ENCODE data around the gene INSIG1.

INSIG1 gene

GRCh38 chr7:155268211-155268610, 29.5 kb upstream of the INSIG1 start:
- Histone ChIP-seq H3K27me3 (ENCODE audit: insufficient read depth, low read length) (no peaks in the 10 kb centered on the region), H3K4me1 (ENCODE audit: insufficient read depth, low read length) (no peaks in the 10 kb centered on the region), H3K9ac (ENCODE audit: low read depth, low read length) (no peak overlapping the region), H3K4me3 (ENCODE audit: low read length) (no peak overlapping the region), H3K9me3 (ENCODE audit: insufficient read depth, low read depth, low read length) (no peaks in the 10 kb centered on the region), H3K36me3 (ENCODE audit: insufficient read depth, low read depth, low read length) (no peaks in the 10 kb centered on the region), H3K27ac (ENCODE audit: low read length) (no peak overlapping the region)

DNA sequence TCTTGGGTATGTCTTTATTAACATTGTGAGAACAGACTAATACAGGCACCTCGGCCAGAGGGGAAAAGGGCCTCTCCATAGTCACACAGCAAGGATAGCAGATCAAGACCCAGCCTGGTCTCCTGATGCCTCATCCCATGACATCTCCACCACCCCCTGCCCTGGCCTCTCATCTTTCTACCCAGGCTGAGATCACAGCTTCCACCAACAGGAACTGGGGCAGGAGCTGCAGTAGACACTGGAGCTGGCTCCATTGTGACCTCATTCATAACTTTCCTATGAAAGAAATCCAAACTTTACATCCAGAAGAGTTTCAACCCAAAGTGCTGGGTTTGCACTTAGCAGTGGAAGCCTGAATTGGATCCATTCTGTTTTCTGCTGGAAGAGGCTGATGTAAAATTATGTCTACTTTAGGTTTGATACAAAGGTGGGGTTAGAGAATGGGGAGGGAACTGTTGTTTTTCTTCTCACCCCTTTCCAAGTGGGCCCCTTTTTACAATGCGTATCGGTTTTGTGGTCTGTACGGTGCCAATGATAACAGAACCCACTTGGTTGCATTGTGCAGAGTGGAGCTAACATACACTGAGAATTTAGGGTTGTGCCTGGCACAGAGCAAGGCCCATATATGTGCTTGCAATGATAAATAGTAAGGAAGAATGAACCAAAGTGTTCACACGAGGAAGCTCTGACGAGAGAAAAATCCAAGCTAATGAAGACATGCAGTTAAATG, 28.6 kb upstream of the INSIG1 start:
- no peak overlapping the region for H3K4me3 ChIP-seq (ENCODE audit: low read length)
- H3K9ac ChIP-seq (ENCODE audit: low read depth, low read length): no peak overlapping the region
- no peaks in the 10 kb centered on the region for H3K4me1 ChIP-seq (ENCODE audit: insufficient read depth, low read length)
- H3K27me3 ChIP-seq (ENCODE audit: insufficient read depth, low read length): no peaks in the 10 kb centered on the region
- no peak overlapping the region for H3K27ac ChIP-seq (ENCODE audit: low read length)
- no peaks in the 10 kb centered on the region for H3K9me3 ChIP-seq (ENCODE audit: insufficient read depth, low read depth, low read length)
- no peaks in the 10 kb centered on the region for H3K36me3 ChIP-seq (ENCODE audit: insufficient read depth, low read depth, low read length)

GRCh38 chr7:155269766-155270585, 27.7 kb upstream of the INSIG1 start:
- Histone ChIP-seq H3K4me1 (ENCODE audit: insufficient read depth, low read length) (no peaks in the 10 kb centered on the region), H3K9ac (ENCODE audit: low read depth, low read length) (no peak overlapping the region), H3K27ac (ENCODE audit: low read length) (no peak overlapping the region), H3K36me3 (ENCODE audit: insufficient read depth, low read depth, low read length) (no peaks in the 10 kb centered on the region), H3K4me3 (ENCODE audit: low read length) (no peak overlapping the region), H3K9me3 (ENCODE audit: insufficient read depth, low read depth, low read length) (no peaks in the 10 kb centered on the region), H3K27me3 (ENCODE audit: insufficient read depth, low read length) (no peaks in the 10 kb centered on the region)

DNA sequence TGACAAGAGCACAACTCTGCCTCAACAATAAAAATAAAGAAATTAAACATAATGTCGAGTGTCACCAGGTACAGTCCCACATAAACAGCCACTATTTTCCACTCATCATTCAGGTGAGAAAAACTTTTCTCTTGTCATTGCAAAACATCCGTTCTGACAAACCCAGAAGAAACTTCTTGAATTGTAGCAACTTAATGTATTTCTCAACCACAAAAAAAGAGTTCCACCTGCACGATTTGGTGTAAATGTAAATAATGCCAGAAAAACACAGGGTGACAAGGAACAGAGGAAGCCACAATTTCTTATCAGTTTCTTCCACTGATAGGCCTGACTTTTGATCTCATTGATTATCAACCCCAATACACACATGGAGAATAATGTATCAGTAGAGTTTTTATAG, 26.8 kb upstream of the INSIG1 start:
- Histone ChIP-seq H3K4me1 (ENCODE audit: insufficient read depth, low read length) (no peaks in the 10 kb centered on the region), H3K27ac (ENCODE audit: low read length) (no peak overlapping the region), H3K9me3 (ENCODE audit: insufficient read depth, low read depth, low read length) (no peaks in the 10 kb centered on the region), H3K9ac (ENCODE audit: low read depth, low read length) (no peak overlapping the region), H3K4me3 (ENCODE audit: low read length) (no peak overlapping the region), H3K27me3 (ENCODE audit: insufficient read depth, low read length) (no peaks in the 10 kb centered on the region), H3K36me3 (ENCODE audit: insufficient read depth, low read depth, low read length) (no peaks in the 10 kb centered on the region)

DNA sequence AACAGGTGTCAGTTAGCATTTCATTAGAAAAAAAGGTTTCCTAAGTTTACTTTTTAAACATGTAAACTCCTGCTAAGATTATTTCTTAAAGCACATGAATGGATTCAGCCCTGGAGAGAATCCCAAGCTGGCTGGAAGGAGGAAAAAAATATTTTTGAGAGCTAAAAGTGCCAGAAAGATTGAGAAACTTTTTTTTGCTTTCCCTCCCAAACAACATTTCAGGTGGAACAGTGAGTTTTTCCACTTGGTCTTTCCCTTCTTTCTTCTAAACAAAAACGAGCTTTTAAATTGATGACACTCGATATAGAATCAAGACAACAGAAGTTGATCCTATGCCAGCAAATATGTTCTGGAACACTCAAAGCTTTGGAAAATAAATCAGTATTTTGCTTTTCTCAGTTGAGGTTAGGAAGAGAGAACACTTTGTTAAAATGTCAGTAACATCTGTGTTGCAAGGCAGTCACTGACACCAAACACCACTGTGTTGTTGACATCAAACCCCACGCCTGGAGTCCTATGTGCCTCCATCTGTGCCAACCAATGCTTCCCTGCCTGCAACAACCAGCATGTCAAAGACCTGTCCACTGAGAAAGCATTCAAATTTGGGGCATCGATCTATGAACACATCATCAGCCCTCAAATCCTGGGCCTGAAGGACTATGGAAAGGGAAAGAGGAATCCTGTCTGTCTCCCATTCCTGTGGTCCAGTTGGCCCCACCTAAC, 22.9 kb upstream of the INSIG1 start:
- Histone ChIP-seq H3K9me3 (ENCODE audit: insufficient read depth, low read depth, low read length) (no peaks in the 10 kb centered on the region), H3K4me3 (ENCODE audit: low read length) (no peak overlapping the region), H3K27me3 (ENCODE audit: insufficient read depth, low read length) (no peaks in the 10 kb centered on the region), H3K36me3 (ENCODE audit: insufficient read depth, low read depth, low read length) (no peaks in the 10 kb centered on the region), H3K27ac (ENCODE audit: low read length) (no peak overlapping the region), H3K4me1 (ENCODE audit: insufficient read depth, low read length) (no peaks in the 10 kb centered on the region), H3K9ac (ENCODE audit: low read depth, low read length) (no peak overlapping the region)

- no peaks in the 10 kb centered on the region for H3K27me3 ChIP-seq (ENCODE audit: insufficient read depth, low read length)
- H3K27ac ChIP-seq (ENCODE audit: low read length): no peak overlapping the region
- H3K4me3 ChIP-seq (ENCODE audit: low read length): no peak overlapping the region
- H3K9me3 ChIP-seq (ENCODE audit: insufficient read depth, low read depth, low read length): no peaks in the 10 kb centered on the region
- no peak overlapping the region for H3K9ac ChIP-seq (ENCODE audit: low read depth, low read length)
- H3K4me1 ChIP-seq (ENCODE audit: insufficient read depth, low read length): no peaks in the 10 kb centered on the region
- no peaks in the 10 kb centered on the region for H3K36me3 ChIP-seq (ENCODE audit: insufficient read depth, low read depth, low read length)
These were observed 21.5 kb upstream of the INSIG1 start for GRCh38 chr7:155276042-155276799.

- Histone ChIP-seq H3K27ac (ENCODE audit: low read length) (no peak overlapping the region), H3K9ac (ENCODE audit: low read depth, low read length) (no peak overlapping the region), H3K4me3 (ENCODE audit: low read length) (no peak overlapping the region), H3K27me3 (ENCODE audit: insufficient read depth, low read length) (no peaks in the 10 kb centered on the region), H3K36me3 (ENCODE audit: insufficient read depth, low read depth, low read length) (no peaks in the 10 kb centered on the region), H3K4me1 (ENCODE audit: insufficient read depth, low read length) (no peaks in the 10 kb centered on the region), H3K9me3 (ENCODE audit: insufficient read depth, low read depth, low read length) (no peaks in the 10 kb centered on the region)
These were observed 20.8 kb upstream of the INSIG1 start for GRCh38 chr7:155276800-155277375.

DNA sequence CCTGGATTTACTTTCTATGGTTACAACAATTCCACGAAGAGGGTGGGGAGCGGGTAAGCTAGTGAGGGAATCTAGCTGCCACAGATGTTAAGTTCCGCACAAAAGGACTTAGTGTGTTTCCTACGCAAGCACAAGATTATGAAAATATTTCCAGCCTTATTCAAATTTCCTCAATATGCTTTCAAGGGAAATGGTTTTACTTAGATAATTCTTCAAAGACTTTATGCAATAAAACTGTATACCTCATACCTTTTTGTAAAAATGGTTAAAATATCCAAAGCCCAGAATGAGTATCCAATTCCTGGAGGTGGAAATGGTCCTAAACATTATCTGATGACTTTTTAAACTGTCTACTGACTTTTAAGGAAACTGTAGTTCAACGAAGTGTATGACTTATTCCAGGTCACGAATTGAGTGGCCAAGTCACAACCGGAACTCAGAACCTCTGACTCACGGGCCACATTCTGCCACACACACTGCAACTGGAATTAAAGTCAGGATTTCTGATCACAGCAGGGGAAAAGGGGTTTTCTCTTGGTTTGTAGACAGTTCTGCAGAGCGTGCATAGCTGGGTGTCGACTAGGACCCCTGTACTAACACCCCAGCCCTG, 20.2 kb upstream of the INSIG1 start:
- Histone ChIP-seq H3K9me3 (ENCODE audit: insufficient read depth, low read depth, low read length) (no peaks in the 10 kb centered on the region), H3K27ac (ENCODE audit: low read length) (no peak overlapping the region), H3K4me3 (ENCODE audit: low read length) (no peak overlapping the region), H3K4me1 (ENCODE audit: insufficient read depth, low read length) (no peaks in the 10 kb centered on the region), H3K9ac (ENCODE audit: low read depth, low read length) (no peak overlapping the region), H3K36me3 (ENCODE audit: insufficient read depth, low read depth, low read length) (no peaks in the 10 kb centered on the region), H3K27me3 (ENCODE audit: insufficient read depth, low read length) (no peaks in the 10 kb centered on the region)

GRCh38 chr7:155278921-155279320, 18.8 kb upstream of the INSIG1 start:
- Histone ChIP-seq H3K27me3 (ENCODE audit: insufficient read depth, low read length) (no peaks in the 10 kb centered on the region), H3K9me3 (ENCODE audit: insufficient read depth, low read depth, low read length) (no peaks in the 10 kb centered on the region), H3K4me1 (ENCODE audit: insufficient read depth, low read length) (no peaks in the 10 kb centered on the region), H3K9ac (ENCODE audit: low read depth, low read length) (no peak overlapping the region), H3K4me3 (ENCODE audit: low read length) (no peak overlapping the region), H3K36me3 (ENCODE audit: insufficient read depth, low read depth, low read length) (no peaks in the 10 kb centered on the region), H3K27ac (ENCODE audit: low read length) (no peak overlapping the region)

- Histone ChIP-seq H3K9ac (ENCODE audit: low read depth, low read length) (no peak overlapping the region), H3K4me1 (ENCODE audit: insufficient read depth, low read length) (no peaks in the 10 kb centered on the region), H3K27me3 (ENCODE audit: insufficient read depth, low read length) (no peaks in the 10 kb centered on the region), H3K27ac (ENCODE audit: low read length) (no peak overlapping the region), H3K9me3 (ENCODE audit: insufficient read depth, low read depth, low read length) (no peaks in the 10 kb centered on the region), H3K4me3 (ENCODE audit: low read length) (no peak overlapping the region), H3K36me3 (ENCODE audit: insufficient read depth, low read depth, low read length) (no peaks in the 10 kb centered on the region)
These were observed 17.8 kb upstream of the INSIG1 start for GRCh38 chr7:155279787-155280445.

All from iPS-20b (cell line).